Superior temporal gyrus (tissue), 1 donor: Measurements from ENCODE around the gene TALDO1.
A peak's percentile ranks its signal among the peaks of the same experiment; 100 is the strongest.

Experiments
- DNase-seq: peaks from one replicate; pipeline ENCODE4 v3.0.0-alpha.2; 2016; ENCODE audit errors: extremely low spot score

Gene TALDO1

DNA sequence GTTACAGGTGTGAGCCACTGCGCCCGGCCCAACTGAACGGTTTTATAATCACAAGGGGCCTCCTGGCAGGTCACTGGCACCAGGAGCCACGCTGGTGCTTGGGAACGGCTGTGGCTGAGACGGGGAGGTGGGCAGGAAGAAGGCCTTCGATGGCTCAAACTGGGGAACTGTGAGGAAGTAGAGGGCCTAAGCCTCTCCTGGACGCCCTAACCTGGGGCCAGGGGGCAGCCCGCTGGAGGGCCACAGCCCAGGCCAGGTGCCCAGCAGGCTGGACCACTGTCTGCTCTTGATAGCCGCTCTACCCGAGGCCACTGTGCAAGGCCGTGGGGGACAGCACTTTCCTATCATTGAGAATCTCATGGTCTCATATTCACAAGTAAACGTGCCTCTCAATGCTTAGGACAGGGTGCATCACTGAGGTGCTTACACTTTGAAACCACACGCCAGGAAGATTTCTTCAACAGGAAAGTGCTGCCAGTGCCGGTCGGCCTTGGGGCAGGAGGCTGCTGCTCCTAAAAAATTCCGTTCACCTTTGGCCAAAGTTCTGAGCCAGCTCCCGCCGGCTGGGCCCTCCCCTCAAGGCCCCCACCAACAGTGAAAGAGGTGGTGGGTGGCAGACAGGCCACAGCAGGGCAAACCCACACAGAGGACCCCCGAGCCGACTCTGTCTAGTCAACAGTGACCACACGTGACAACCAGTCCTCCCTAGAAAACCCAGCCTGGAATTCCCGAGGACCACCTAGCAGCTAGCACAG, 22.8 kb downstream of the TALDO1 start:
- DNase-seq = no peak

DNA sequence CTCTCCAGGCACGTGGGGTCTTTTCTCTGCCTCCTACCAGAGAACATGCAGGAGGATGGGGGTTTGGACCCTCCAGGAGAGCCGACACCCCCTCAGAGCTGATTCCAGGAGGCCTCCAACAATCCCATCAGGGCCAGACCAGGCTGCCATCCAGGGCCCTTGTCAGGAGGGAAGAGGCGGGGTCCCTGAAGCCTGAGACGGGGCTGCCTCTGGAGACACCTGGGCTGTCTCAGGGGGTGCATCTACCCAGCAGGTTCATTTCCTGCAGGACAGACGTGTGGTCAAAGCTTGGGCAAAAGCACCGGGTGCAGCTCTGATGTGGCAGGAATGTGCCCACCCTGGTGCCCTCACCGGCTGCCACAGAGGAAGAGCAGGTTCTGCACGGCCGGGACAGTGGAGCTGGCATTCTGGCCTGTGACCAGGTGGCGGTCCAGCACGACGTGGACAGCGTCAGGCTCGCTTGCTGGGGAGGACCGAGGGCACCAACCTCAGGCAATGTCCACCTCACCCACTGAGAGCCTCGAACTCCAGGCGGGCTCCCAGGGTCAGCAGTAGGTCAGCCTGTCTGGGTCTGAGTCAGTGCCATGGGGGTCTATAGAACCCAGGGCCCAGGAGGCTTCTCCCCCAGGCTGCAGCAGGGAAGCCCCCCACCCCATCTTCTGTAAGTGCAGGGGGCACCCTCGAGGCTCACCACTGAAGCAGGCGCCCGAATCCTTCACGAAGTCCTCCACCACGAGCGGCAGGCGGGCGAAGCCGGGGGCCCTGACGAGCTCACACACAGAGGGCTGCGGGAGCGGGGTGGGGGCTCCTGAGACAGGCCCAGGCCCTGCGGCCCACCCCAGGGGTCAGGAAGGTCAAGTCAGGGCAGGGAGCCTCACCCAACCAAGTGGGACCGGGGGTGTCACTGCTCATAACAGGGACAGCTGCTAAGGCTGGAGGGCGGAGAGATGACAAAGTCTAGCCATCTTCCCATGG, 23.7 kb downstream of the TALDO1 start:
- no peak for DNase-seq

DNA sequence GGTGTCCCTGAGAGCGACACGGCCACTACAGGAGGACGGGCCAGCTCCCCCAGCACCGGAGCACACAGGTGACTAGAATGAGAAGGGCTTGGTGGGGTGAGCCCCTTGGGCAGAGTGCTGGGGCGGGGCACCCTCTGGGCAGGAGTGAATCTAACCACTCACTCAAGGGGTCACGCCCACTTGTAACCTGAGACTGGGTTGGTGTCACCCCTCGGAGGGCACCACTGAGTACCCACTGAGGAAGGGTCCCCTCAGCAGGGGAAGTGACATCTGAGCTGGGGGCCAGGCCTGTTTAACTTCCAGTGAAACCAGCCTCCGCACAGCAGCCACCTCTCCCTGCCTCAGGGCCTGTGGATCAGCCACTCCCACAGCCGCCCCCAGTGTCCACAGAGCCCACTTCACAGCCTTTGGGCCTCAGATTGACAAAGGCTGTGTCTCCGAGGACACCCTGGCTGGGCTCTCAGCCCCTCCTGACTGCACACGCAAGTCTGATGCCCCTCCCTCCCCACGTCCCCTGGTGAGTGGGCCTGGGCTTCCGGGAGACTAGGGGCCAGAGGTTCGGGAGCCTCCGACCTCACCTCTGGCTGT, 24.4 kb downstream of the TALDO1 start:
- DNase-seq = no peak

DNA sequence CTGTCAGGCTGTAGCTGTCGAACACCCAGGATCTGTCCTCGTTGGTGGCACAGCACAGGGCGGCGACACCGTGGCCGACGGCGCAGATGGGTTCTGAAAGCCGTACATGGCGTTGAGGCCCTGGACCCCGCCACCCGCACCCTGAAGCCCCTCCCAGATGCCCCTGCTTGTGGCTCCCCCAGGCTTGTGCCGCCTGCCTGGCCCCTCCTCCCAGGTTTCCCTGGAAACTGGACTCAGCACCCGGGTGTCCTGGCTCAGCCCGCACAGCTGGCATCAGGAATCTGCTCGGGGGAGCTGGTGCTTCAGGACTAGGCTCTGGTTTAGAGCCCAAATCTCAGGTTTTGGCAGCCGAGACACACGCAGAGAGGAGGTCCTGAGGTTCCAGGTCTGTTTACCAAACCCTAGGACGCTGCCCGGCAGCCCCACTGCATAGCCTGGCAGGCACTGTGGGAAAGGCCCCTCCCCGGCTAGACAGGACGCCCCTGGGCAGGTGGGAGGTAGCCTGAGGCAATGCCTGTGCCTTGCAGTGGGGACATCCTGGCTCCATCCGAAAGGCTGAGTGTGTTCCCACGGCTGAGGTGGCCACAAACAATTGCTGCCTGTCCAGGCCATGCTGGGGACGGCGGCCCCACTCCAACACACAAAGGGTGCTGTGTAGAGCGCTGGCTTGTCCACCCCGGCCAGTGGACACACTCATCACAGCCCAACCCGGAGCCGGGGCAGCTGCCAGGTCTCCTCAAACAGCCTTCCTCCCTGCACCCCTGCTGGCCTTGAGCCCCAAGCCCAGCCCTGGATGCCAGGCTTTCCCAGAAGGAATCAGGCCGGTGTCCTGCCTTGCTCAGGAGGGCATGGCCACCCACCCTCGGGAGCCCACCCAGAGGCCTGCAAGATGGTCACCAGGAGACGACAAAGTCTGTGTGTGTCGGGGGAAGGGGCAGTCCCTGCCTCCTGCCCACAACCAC, 25.4 kb downstream of the TALDO1 start:
- peak; percentile 89 for DNase-seq

DNA sequence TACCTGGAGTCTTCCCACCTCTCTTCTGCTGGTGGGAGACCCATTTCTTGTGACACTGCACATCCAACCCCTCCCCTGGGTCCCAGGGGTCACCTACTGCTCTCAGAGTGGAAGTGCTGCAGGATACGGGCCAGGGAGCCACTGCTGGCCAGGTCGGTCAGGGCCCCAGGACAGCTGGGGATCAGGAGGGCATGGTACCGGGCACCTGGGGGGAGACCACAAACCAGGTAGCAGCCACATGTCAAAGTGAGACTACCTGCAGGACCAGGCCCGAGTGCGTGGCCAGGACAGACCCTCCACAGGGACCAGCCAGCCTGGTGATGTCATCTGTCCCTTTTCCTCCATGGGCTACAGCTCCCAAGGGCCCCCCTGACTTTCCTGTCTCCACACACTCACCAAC, 26.2 kb downstream of the TALDO1 start:
- no peak for DNase-seq

DNA sequence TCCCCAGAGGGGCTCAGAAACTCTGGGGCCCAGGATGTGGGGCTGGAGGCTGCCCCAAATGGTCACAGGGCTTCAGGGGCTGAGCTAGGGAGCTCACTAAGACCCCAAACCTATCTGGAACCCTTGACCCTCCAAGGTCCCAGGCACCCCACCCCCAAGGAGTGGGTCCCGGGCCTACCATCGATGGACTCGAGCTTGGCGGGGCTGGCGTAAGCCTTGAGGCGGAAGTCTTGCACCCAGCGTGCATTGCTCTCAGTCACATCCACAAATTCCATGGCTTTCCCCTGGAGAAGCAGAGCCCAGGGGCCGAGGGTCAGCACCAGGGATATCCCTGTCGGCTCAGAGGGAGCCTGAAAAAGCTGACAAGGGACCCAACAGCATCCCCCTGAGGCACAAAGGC, 26.6 kb downstream of the TALDO1 start:
- DNase-seq = no peak

DNA sequence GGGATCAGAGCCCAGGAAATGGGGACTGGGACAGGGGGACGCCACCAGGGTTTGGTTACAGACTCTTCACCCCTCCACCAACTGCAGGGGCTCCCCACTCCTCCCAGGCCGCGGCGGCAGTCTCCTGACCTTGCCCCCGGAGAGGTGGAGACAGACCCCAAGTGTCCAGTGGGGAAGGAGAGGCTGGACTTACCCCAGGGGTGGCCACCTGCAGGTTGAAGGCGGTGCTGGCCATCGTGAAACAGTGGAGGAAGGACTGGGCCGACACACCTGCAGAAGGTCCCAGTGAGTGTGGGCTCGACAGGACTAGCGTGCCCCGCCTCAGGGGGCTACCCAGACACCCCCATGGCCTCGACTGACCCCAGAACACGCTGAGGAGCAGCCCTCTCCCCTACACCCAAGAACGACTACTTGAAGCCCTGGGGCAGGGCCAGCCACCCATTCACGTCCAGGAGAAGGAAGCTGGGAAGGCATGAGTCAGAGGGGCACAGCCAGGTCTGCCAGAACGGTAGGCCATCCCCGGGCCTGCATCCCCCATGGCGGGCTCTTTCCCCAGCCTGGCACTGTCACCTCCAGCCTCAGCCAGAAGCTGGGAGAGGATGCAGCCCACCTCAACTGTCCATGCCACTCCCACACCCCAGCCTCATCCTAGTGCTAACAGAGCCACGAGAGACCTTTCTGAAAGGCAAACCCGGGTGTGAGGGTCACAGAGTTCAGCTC, 27.8 kb downstream of the TALDO1 start:
- DNase-seq = no peak

DNA sequence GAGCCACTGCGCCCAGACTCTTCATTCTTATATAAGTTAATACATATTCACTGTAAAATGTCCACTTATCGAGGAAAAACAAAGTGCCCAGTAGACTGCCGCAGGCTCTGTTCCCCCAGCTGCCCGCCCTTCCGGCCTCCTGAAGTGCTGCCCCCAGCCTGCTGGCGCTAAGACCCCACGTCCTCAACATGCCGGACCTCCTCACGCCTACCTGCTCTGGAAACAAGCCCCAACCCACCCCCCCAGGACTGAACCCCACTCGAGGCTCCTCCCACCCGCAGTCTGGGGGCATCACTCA, 28.9 kb downstream of the TALDO1 start:
- DNase-seq = no peak

DNA sequence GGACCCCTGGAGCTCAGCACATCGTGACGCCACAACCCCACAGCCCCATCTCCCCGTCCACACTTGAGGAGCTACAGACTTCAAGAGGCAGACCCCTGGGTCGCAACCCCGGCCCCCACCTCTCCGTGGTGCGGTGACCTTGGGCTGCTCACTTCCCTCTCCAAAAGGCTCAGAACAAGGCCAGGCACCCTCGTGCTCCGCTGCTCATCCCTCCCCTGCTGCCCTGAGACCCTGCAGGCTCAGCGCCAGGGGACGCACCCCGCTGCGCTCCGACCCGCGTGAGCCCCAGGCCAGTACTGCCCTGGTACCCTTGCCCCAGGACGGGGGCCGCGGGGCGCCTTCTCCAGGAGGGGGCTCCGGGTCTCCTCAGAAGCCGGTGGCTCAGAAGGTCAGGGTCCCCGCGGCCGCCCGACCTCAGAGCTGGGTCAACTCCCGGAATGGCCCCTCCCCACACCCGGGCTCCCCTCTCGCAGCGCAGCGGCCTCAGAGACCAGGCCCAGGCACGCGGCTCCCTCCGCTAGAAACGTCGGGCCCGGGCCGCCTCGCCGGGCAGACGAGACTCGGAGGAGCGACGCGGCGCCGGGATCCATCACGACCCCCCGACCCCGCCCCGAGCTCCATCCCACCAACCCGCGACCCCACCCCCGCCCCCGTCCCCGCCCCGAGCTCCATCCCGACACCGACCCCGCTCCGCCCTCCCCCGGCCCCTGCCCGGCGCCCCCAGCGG, 29.5 kb downstream of the TALDO1 start:
- DNase-seq = no peak

DNA sequence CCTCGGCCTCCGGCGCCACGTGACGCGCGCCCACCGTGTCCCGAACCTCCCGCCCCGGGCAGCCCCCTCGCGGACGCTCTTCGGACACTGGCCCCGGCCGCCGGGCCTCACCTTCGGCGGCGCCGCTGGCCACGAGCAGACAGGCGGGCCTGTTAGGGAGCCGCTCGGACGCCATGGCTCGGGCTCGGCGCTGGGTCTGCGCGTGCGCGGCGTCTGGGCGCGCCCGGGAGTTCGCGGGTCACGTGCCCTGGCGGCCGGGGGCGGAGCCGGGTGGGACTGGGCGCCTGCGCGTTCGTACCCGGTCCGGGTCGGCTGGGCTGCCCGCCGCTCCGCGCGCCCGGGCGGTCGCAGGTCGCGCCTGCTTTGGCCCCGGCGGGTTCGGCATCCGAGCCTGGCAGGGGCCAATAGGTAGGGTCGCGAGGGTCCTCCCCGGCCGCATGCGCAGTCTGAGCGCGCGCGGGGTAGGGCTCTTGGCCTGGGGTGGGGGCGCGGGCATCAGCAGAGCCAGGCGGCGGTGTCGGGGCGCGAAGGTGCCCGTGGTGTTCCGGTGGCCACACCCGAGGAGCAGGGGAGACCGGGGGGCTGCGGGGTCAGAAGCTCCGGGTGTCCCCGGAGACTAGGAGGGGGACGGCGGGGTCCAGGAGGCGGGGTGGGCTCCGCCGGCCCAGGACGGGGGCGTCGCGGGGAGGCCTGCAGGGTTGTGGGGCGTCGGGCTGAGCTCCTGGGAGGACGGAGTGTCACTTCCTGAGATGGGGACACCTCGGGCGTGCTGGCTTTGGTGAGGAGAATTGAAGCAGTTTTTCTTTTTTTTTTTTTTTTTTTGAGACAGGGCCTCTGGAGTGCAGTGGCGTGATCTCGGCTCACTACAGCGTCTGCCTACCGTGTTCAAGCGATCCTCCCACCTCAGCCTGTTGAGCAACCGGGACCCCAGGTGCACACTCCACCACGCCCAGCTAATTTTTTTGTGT, 30.3 kb downstream of the TALDO1 start, which contains the start of gene GATD1:
Gene GATD1, minus strand, starts transcription at position 200 of the 968 bp plus-strand sequence. Its CDS starts 25 bp downstream, at position 175.
- DNase-seq = peak; percentile 87

DNA sequence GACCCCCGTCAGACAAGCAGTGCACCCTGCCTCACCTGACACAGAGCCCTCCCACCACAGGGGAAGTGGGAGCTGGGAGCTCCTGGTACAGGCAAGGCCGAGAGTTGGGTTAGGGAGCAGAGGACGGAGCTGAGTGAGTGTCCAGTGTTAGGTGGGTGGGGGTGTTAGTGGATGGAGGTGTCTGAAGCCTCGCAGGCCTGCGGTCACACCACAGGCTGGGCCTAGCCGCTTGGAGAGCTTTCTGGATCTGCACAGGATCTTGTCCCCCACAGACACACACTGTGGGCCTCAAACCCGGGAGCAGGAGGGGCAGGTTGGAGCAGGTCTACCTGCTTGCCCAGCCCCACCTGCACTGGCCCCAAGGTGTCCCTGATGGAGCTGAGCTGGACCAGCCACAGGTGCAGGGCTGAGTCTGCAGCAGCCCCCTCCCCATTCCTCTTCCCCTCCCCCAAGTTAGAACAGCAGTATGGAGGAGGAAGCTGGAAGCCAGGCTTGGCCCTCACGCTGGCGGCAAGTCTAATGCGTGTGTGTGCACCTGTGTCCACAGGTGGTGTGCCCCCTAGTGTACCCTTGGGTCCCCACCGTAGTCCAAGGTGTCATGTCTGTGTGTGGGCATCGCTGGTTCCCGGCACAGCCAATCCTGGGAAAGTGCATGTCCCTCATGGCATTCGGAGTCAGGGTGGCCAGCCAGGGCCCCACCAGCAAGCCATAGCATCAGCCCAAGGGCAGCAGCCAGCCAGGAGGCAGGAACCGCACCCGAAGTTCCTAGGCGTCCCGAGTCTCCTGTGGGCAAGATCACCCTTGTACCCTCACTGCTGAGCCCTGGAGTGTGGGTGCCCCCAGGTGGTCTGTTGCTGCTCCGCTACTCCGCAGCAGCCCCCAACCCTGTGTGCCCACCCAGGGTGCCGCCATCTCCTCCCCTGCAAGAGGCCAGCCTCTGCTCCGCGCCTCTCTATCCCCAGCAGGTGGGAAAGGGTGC, 32.0 kb downstream of the TALDO1 start:
- no peak for DNase-seq

DNA sequence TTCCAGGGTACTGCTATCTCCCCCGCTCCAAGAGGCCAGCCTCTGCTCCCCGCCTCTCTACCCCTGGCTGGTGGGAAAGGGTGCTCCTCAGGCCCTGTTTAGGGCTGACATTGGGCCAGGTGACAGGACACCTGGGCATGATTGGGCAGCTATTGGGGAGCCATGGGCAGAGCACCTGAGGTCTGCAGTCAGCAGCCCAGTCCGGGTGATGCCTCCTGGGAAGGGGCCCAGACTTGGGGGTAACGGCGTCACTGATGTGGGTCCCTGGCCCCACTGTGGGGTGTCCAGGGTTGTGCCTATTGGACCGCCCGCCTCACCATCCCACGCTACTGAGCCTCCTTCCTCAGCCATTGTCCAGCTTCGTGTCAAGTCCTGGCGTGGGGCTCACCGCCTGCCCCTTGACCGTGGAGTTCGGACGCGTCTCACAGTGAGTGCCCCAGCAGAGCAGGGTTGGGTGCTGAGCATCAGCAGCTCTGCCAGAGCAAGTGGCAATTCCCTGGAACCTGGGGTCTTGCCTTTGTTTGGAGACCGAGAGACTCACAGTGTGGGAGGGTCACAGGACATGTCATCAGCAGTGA, 32.8 kb downstream of the TALDO1 start:
- DNase-seq = no peak

DNA sequence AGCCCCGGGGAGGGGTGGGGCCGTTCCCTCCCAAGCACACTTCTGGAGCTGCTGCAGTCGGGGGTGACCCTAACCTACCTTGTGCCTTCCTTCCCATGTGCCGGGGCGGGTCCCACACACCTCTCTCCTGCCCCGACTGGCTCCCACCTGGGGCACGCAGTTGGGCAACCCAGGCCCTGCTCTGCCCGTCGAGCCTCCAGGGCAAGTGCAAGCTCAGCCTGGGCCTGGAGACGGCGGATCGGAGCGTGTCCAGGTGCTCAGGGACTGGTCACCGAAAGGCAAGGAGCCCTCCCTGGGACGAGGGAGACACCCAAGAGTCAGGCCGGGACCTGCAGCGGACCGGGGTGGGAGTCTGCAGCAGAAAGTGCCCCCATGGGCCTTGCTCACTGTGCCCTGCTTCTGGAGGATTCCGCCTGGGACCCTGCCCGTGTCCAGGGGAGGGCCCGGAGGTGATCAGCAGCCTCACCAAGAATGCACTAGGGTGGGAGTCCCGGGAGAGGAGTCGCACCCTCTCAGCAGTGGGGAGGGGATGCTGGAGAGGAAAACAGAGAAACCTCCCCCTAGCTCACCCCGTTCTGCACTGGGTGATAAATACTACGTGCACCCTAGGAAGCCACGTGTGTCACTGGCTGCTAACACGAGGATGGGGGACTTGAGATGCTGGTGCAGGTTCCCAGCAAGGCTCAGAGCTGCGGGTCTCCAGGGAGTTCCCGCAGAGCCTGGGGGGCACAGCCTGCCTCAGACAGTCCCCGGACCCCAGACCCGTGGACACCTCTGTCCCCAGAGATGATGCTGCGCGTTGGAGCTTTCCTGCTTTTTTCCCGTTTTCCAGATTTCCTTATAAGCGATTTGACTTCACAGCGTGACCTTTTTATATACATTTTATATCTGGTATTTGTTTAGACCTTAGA, 35.3 kb downstream of the TALDO1 start:
- DNase-seq = no peak

DNA sequence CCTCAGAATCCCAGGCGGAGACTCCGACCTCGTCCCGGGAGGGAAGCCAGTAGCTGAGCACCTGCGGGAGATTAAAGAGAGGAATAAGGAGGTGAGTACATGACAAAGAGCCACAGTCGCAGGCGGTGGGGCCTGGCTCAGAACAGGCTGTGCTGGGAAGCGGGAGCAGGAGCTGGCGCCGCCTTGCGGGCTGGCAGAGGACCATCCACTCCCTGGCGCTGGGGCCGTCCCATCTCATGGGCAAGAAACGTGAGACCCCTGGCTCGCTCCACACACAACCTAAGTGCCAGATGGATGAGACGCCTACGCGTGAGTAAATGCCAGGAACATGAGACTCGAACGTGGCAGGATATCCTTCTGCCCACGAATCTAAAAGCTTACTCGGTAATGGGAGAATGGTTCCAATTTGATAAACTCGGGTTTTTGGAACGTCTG, 36.3 kb downstream of the TALDO1 start:
- peak; percentile 88 for DNase-seq

DNA sequence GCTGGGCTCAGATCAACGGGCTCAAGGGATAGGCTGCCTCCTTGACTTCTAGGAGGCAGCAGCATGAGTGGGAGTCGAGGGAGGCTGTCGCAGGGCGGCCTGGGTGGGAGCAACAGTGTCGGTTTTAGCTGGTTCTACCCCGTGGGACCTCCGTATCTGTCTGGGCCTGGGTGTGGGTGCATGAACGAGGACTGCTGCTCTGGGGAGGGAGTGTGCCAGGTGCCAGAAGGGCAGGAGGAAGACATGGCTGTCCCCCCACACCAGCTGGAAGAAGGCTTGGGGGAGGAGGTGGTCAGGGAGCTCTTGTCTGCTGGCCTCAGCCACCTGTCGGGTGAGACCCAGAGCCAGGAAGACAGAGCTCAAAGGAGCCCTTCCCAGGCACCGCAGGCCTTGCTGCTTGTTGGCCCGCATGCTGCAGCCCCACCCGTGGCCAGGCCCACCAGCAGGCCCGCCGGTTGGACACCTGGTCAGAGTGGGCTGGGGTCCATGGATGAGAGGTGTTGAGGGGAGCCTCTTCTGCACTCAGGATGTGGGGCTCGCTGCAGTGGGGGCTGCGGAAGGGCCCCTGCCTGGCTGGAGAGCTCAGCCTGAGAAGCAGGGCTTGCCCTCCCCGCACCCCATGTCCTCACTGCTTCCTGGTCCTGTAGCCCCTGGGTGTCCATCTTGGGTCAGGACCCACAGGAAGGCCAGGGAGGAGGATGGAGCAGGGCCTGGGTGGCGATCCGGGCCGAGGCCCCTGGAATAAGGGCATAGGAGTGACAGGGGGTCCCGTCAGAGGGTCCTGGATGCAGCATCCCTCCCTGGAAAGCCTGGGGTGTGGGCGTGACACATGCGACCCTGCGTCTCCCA, 39.2 kb downstream of the TALDO1 start:
- DNase-seq = no peak
